GM23338 (cell line): Measurements from ENCODE around the gene SEC22A.

Experiments
- CREB1 ChIP-seq: fragments of 250-450 bp; sonication (Bioruptor Pico); IDR thresholded peaks from 2 replicates; pipeline ENCODE4 v1.5.0; 2020; ENCODE audit warnings: low read depth, mild to moderate bottlenecking, moderate library complexity
- CTCF ChIP-seq, 2 experiments: fragments of 200-600 bp in 1 of 2; sonication (generic) in 1 of 2; conservative IDR thresholded peaks; 2 replicates each; pipeline versions ENCODE4 v1.5.1 to v1.6.1; 2016 to 2017; ENCODE audit warnings: antibody characterized with exemption in 2 of 2, low read depth in 2 of 2, mild to moderate bottlenecking in 2 of 2, moderate library complexity in 1 of 2
- ETS1 ChIP-seq: IDR thresholded peaks from 2 replicates; pipeline ENCODE4 v1.6.1; 2016; ENCODE audit warnings: antibody characterized with exemption
- EZH2 ChIP-seq: fragments of 200-600 bp; sonication (generic); IDR thresholded peaks from one replicate; pipeline ENCODE4 v1.8.0; 2017; ENCODE audit warnings: antibody characterized with exemption, mild to moderate bottlenecking, low read depth; ENCODE audit not compliant: unreplicated experiment
- EZH2phosphoT487 ChIP-seq: fragments of 200-600 bp; sonication (generic); IDR thresholded peaks from one replicate; pipeline ENCODE4 v1.8.1; 2018; ENCODE audit warnings: antibody characterized with exemption; ENCODE audit not compliant: unreplicated experiment
- JUNB ChIP-seq: IDR thresholded peaks from one replicate; pipeline ENCODE4 v1.6.1; 2016; ENCODE audit warnings: antibody characterized with exemption; ENCODE audit not compliant: unreplicated experiment
- NANOG ChIP-seq: IDR thresholded peaks from 2 replicates; pipeline ENCODE4 v1.6.1; 2016; ENCODE audit warnings: antibody characterized with exemption, borderline replicate concordance
- POLR2AphosphoS5 ChIP-seq: IDR thresholded peaks from 2 replicates; pipeline ENCODE4 v1.6.1; 2016; ENCODE audit warnings: antibody characterized with exemption, low read depth
- REST ChIP-seq: IDR thresholded peaks from one replicate; pipeline ENCODE4 v1.6.1; 2018; ENCODE audit warnings: antibody characterized with exemption; ENCODE audit not compliant: unreplicated experiment
- STAT1 ChIP-seq: IDR thresholded peaks from one replicate; pipeline ENCODE4 v1.6.1; 2016; ENCODE audit warnings: antibody characterized with exemption; ENCODE audit not compliant: unreplicated experiment
- ZNF114 ChIP-seq: fragments of 250-450 bp; sonication (Bioruptor Pico); IDR thresholded peaks from 2 replicates; pipeline ENCODE4 v1.5.0; 2020; ENCODE audit warnings: mild to moderate bottlenecking, moderate library complexity
- ZNF331 ChIP-seq: fragments of 250-450 bp; sonication (Bioruptor Pico); IDR thresholded peaks from 2 replicates; pipeline ENCODE4 v1.5.0; 2020; ENCODE audit warnings: low read depth, mild to moderate bottlenecking, moderate library complexity
- ZNF462 ChIP-seq: fragments of 250-450 bp; sonication (Bioruptor Pico); IDR thresholded peaks from 2 replicates; pipeline ENCODE4 v1.5.0; 2020; ENCODE audit warnings: mild to moderate bottlenecking, moderate library complexity

- no peak for TF ChIP-seq EZH2phosphoT487
- TF ChIP-seq CTCF (conservative IDR thresholded peaks at IDR 0.05; ENCODE audit: low read depth in 2 of 2): no peak
- no peak for TF ChIP-seq EZH2
- TF ChIP-seq REST: no peak
- TF ChIP-seq POLR2AphosphoS5: no peak
- no peak for TF ChIP-seq JUNB
- no peak for TF ChIP-seq ZNF331 (CRISPR knock-in tag)
- TF ChIP-seq CREB1 (CRISPR knock-in tag): no peak
- TF ChIP-seq STAT1: no peak
- no peak for TF ChIP-seq NANOG
- no peak for TF ChIP-seq ETS1
- no peak for TF ChIP-seq ZNF462 (CRISPR knock-in tag)
- TF ChIP-seq ZNF114: no peak
Measured at GRCh38 chr3:123270818-123271217, 69.1 kb downstream of the SEC22A start.
